H1 (cell line): Measurements from ENCODE around the gene ATP6V1A. TPM values are rescaled to one million over a fixed set of nuclear protein-coding genes. Genes with fewer than 3 reads are reported as not detected.
A peak's percentile ranks its signal among the peaks of the same experiment; 100 is the strongest.

Experiments used
- ASH2L ChIP-seq: fragments of 200-600, 300-600 bp; sonication (generic); IDR thresholded peaks from one replicate; pipeline ENCODE4 v1.7.1; 2017; ENCODE audit warnings: low read length
- ATF3 ChIP-seq: IDR thresholded peaks from 2 replicates; pipeline ENCODE4 v1.6.1; 2011; ENCODE audit warnings: low read depth, mild to moderate bottlenecking, low read length; ENCODE audit not compliant: insufficient read depth
- BRCA1 ChIP-seq: IDR thresholded peaks from 2 replicates; pipeline ENCODE4 v1.6.1; 2012; ENCODE audit warnings: low read depth, low read length, improper control_type of control experiment
- CBX5 ChIP-seq: fragments of 300-800, 300-1000 bp; sonication (generic); IDR thresholded peaks from 2 replicates; pipeline ENCODE4 v1.7.1; 2016; ENCODE audit warnings: antibody characterized with exemption, low read length, low read depth
- CREB1 ChIP-seq: IDR thresholded peaks from 2 replicates; pipeline ENCODE4 v1.6.1; 2012; ENCODE audit warnings: inconsistent platforms
- EP300 ChIP-seq, 2 experiments: IDR thresholded peaks; 1 replicate in 1 of 2; 2 replicates in 1 of 2; pipeline ENCODE4 v1.6.1; 2011 to 2012; ENCODE audit warnings: low read depth in 2 of 2, low read length in 2 of 2, mild to moderate bottlenecking in 2 of 2, borderline replicate concordance in 1 of 2, inconsistent platforms in 1 of 2, moderate library complexity in 1 of 2
- HDAC2 ChIP-seq, 2 experiments: fragments of 300-600 bp in 1 of 2; sonication (generic) in 1 of 2; IDR thresholded peaks; 2 replicates each; pipeline ENCODE4 v1.6.1; 2011 to 2012; ENCODE audit warnings: low read depth in 2 of 2, low read length in 2 of 2, mild to moderate bottlenecking in 2 of 2, moderate library complexity in 2 of 2, borderline replicate concordance in 1 of 2, inconsistent platforms in 1 of 2
- PHF8 ChIP-seq: fragments of 200-600 bp; sonication (generic); conservative IDR thresholded peaks from 2 replicates; pipeline ENCODE4 v1.7.1; 2012; ENCODE audit warnings: low read depth, mild to moderate bottlenecking, inconsistent platforms, low read length, moderate library complexity
- POLR2AphosphoS5 ChIP-seq: IDR thresholded peaks from 2 replicates; pipeline ENCODE4 v1.6.1; 2011; ENCODE audit warnings: low read depth, low read length
- RBBP5 ChIP-seq: IDR thresholded peaks from 2 replicates; pipeline ENCODE4 v1.7.1; 2012; ENCODE audit warnings: low read depth, mild to moderate bottlenecking, inconsistent platforms, low read length, moderate library complexity, borderline replicate concordance
- RFX5 ChIP-seq: IDR thresholded peaks from 2 replicates; pipeline ENCODE4 v1.6.1; 2011; ENCODE audit warnings: low read depth, low read length, improper control_type of control experiment, borderline replicate concordance
- SIN3A ChIP-seq, 2 experiments: IDR thresholded peaks in 1 of 2; conservative IDR thresholded peaks in 1 of 2; 2 replicates each; pipeline ENCODE4 v1.6.1; 2011 to 2012; ENCODE audit warnings: low read length in 2 of 2, improper control_type of control experiment in 1 of 2, low read depth in 1 of 2, mild to moderate bottlenecking in 1 of 2
- SP4 ChIP-seq: IDR thresholded peaks from 2 replicates; pipeline ENCODE4 v1.6.1; 2012; ENCODE audit warnings: low read length, inconsistent platforms
- SRF ChIP-seq: IDR thresholded peaks from 2 replicates; pipeline ENCODE4 v1.6.1; 2011; ENCODE audit warnings: mild to moderate bottlenecking, low read depth, low read length, moderate library complexity
- TBP ChIP-seq: IDR thresholded peaks from 2 replicates; pipeline ENCODE4 v1.6.1; 2011; ENCODE audit warnings: low read depth, low read length, improper control_type of control experiment
- TEAD4 ChIP-seq: IDR thresholded peaks from 2 replicates; pipeline ENCODE4 v1.6.1; 2012; ENCODE audit warnings: low read depth, low read length, inconsistent platforms, mixed read lengths
- YY1 ChIP-seq: IDR thresholded peaks from 2 replicates; pipeline ENCODE4 v1.6.1; 2011; ENCODE audit warnings: low read depth, mild to moderate bottlenecking, low read length
- polyA plus RNA-seq, 7 experiments: library from polyadenylated mRNA; depleted of rRNA in 3 of 7; stranded (reverse) in 5 of 7; unstranded in 2 of 7; fragments of >200 nt in 5 of 7; fragments of 200-250 nt in 2 of 7; gene quantifications; 1 replicate in 5 of 7; 2 replicates in 1 of 7; 4 replicates in 1 of 7; pipeline versions ENCODE4 v1.2.1 to v1.2.3, GENCODE V29; 2011 to 2013; ENCODE audit warnings: missing spikeins in 2 of 7, mixed read lengths in 2 of 7
- total RNA-seq: library from RNA; stranded (reverse); fragmentation: NEBNext Ultra II Directional; extraction: Animal tissue kit (Norgen Biotek cat#: 25700); gene quantifications from 2 replicates; pipeline ENCODE4 v1.2.1, GENCODE V29; 2021
- TF ChIP-seq, protein P1 (sequence below): IDR thresholded peaks from 2 replicates; pipeline ENCODE4 v1.6.1; 2012; ENCODE audit warnings: low read length, inconsistent platforms
- TF ChIP-seq, protein P2 (sequence below): IDR thresholded peaks from 2 replicates; pipeline ENCODE4 v1.6.1; 2012; ENCODE audit warnings: inconsistent platforms

ATP6V1A gene
- total and polyA plus RNA-seq, 2 of the 8 experiments (the other 6 are each of a cell fraction or from before 2014, with no cell fraction given) = 15.4 to 90.9 TPM

DNA sequence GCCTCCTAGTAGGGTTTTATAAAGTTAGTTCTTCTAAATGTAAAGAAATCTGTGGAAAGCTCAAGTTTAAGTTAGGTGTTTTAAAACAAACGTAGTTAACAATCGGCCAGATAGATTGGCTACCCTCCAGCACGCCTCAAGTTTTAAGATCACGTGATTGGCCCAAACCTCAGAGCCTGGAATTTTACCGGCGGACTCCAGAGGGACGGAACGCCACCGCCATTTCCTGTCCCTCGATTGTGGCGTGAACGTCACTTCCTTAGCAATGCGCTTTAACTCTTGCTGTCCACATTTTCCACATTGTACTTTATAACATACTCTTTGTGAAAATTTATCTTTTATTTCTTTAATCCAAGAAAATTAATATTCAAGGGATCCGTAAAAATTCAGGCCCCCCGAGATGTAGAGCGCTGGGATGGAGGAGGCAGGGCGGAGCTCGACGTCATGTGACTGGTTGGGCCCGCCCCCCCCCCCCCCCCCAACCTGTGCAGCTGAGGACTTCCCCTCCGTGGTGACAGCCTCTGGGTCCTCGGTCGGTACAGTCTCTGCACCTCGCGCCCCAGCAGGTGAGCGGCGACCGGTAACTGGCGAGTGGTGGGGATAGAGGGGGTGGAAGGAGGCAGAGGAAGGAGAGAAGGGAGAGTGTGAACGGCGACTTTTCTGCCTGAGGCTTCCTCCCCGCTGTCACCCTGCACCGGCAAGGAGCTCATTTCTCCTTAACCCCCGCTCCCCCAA lies at the start of gene ATP6V1A (continued):
- TF ChIP-seq TBP (peak; percentile 78), SIN3A (conservative IDR thresholded peaks at IDR 0.05 in 1 of 2, IDR thresholded peaks at IDR 0.05 in 1 of 2; ENCODE audit: low read depth in 1 of 2, low read length in 2 of 2) (peak; percentile 56 to 81; a peak in 2 of 4 replicates), ATF3 (0 out of 2 replicates have a peak, but pooled peaks have one; percentile 32), YY1 (peak; percentile 79), SP4 (peak; percentile 88; the same call in 1 of the 2 replicates), PHF8 (peak; percentile 46), HDAC2 (IDR thresholded peaks at IDR 0.05; ENCODE audit: borderline replicate concordance in 1 of 2, low read depth in 2 of 2, low read length in 2 of 2) (peak in 1 of 2 experiments; percentile 71; a peak in 1 of 4 replicates), CBX5 (no peak), RFX5 (no peak), TEAD4 (peak; percentile 94), BRCA1 (no peak), EP300 (IDR thresholded peaks at IDR 0.05; ENCODE audit: borderline replicate concordance in 1 of 2, low read depth in 2 of 2, low read length in 2 of 2) (no peak; a peak in 1 of 3 replicates), POLR2AphosphoS5 (peak; percentile 70; the same call in 1 of the 2 replicates), ASH2L (peak; percentile 92), CREB1 (peak; percentile 87), RBBP5 (peak; percentile 92), SRF (no peak)
- TF ChIP-seq, protein P1, sequence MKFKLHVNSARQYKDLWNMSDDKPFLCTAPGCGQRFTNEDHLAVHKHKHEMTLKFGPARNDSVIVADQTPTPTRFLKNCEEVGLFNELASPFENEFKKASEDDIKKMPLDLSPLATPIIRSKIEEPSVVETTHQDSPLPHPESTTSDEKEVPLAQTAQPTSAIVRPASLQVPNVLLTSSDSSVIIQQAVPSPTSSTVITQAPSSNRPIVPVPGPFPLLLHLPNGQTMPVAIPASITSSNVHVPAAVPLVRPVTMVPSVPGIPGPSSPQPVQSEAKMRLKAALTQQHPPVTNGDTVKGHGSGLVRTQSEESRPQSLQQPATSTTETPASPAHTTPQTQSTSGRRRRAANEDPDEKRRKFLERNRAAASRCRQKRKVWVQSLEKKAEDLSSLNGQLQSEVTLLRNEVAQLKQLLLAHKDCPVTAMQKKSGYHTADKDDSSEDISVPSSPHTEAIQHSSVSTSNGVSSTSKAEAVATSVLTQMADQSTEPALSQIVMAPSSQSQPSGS = 0 out of 2 replicates have a peak, but pooled peaks have one; percentile 51
- TF ChIP-seq, protein P2, sequence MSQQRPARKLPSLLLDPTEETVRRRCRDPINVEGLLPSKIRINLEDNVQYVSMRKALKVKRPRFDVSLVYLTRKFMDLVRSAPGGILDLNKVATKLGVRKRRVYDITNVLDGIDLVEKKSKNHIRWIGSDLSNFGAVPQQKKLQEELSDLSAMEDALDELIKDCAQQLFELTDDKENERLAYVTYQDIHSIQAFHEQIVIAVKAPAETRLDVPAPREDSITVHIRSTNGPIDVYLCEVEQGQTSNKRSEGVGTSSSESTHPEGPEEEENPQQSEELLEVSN = peak; percentile 82; the same call in 1 of the 2 replicates
